ENCODE data around the gene TNRC6C. TPM values are rescaled to one million over a fixed set of nuclear protein-coding genes. Genes with fewer than 3 reads are reported as not detected.

Gene TNRC6C
- total RNA-seq, 1 donor from 2014 or later, result 28.7 TPM

- DNase-seq (ENCODE audit: extremely low spot score, unreplicated experiment), result no peak
- Mint-ChIP-seq H3K9me3 (ENCODE audit: unreplicated experiment) (no peaks in the 10 kb centered on the region), H3K4me3 (ENCODE audit: unreplicated experiment) (no peak overlapping the region), H3K27ac (ENCODE audit: unreplicated experiment) (no peak overlapping the region), H3K36me3 (ENCODE audit: unreplicated experiment) (no peaks in the 10 kb centered on the region), H3K27me3 (ENCODE audit: unreplicated experiment) (peaks cover 28% of the 10 kb centered on the region), H3K4me1 (ENCODE audit: unreplicated experiment) (peaks cover 36% of the 10 kb centered on the region)
- no peak for TF ChIP-seq CTCF (IDR thresholded peaks at IDR 0.05)
These were observed 218 bp downstream of the TNRC6C start for GRCh38 chr17:77958716-77959125.

GRCh38 chr17:77959126-77959925 is 823 bp downstream of the TNRC6C start:
- no peak for DNase-seq (ENCODE audit: extremely low spot score, unreplicated experiment)
- Mint-ChIP-seq H3K36me3 (ENCODE audit: unreplicated experiment) (no peaks in the 10 kb centered on the region), H3K9me3 (ENCODE audit: unreplicated experiment) (no peaks in the 10 kb centered on the region), H3K27ac (ENCODE audit: unreplicated experiment) (peak overlapping the region; percentile 59), H3K4me3 (ENCODE audit: unreplicated experiment) (peak overlapping the region; percentile 81), H3K4me1 (ENCODE audit: unreplicated experiment) (peaks cover 43% of the 10 kb centered on the region), H3K27me3 (ENCODE audit: unreplicated experiment) (peaks cover 26% of the 10 kb centered on the region)
- no peak for TF ChIP-seq CTCF (IDR thresholded peaks at IDR 0.05)

GRCh38 chr17:77959926-77960521 is 1.5 kb downstream of the TNRC6C start:
- Mint-ChIP-seq H3K4me1 (ENCODE audit: unreplicated experiment) (peaks cover 46% of the 10 kb centered on the region), H3K27ac (ENCODE audit: unreplicated experiment) (peak overlapping the region; percentile 59), H3K36me3 (ENCODE audit: unreplicated experiment) (no peaks in the 10 kb centered on the region), H3K27me3 (ENCODE audit: unreplicated experiment) (peaks cover 19% of the 10 kb centered on the region), H3K9me3 (ENCODE audit: unreplicated experiment) (no peaks in the 10 kb centered on the region), H3K4me3 (ENCODE audit: unreplicated experiment) (peak overlapping the region; percentile 81)
- TF ChIP-seq CTCF (IDR thresholded peaks at IDR 0.05), result no peak
- DNase-seq (ENCODE audit: extremely low spot score, unreplicated experiment), result no peak

- Mint-ChIP-seq H3K4me1 (ENCODE audit: unreplicated experiment) (peaks cover 48% of the 10 kb centered on the region), H3K27ac (ENCODE audit: unreplicated experiment) (no peak overlapping the region), H3K36me3 (ENCODE audit: unreplicated experiment) (no peaks in the 10 kb centered on the region), H3K27me3 (ENCODE audit: unreplicated experiment) (peaks cover 5% of the 10 kb centered on the region), H3K9me3 (ENCODE audit: unreplicated experiment) (no peaks in the 10 kb centered on the region), H3K4me3 (ENCODE audit: unreplicated experiment) (no peak overlapping the region)
- TF ChIP-seq CTCF (IDR thresholded peaks at IDR 0.05), result no peak
- DNase-seq (ENCODE audit: extremely low spot score, unreplicated experiment), result no peak
These were observed 3.2 kb downstream of the TNRC6C start for GRCh38 chr17:77961741-77962140.

- Mint-ChIP-seq H3K27me3 (ENCODE audit: unreplicated experiment) (no peaks in the 10 kb centered on the region), H3K4me1 (ENCODE audit: unreplicated experiment) (peaks cover 46% of the 10 kb centered on the region), H3K4me3 (ENCODE audit: unreplicated experiment) (no peak overlapping the region), H3K36me3 (ENCODE audit: unreplicated experiment) (no peaks in the 10 kb centered on the region), H3K27ac (ENCODE audit: unreplicated experiment) (no peak overlapping the region), H3K9me3 (ENCODE audit: unreplicated experiment) (no peaks in the 10 kb centered on the region)
- TF ChIP-seq CTCF (IDR thresholded peaks at IDR 0.05), result no peak
- DNase-seq (ENCODE audit: extremely low spot score, unreplicated experiment), result no peak
These were observed 3.8 kb downstream of the TNRC6C start for GRCh38 chr17:77962348-77962747.
